HepG2 (cell line): ENCODE data around the gene CBX2. TPM values are rescaled to one million over a fixed set of nuclear protein-coding genes. Genes with fewer than 3 reads are reported as not detected.

Experiments used
- ATF2 ChIP-seq: sonication (generic); formaldehyde crosslinking; IDR thresholded peaks from 2 replicates; pipeline ENCODE4 v1.4.0; 2020; ENCODE audit warnings: missing genetic modification reagents
- CTCF ChIP-seq: sonication (generic); formaldehyde crosslinking; IDR thresholded peaks from 2 replicates; pipeline ENCODE4 v1.5.0; 2020; ENCODE audit warnings: mild to moderate bottlenecking, missing genetic modification reagents, moderate library complexity
- EHMT2 ChIP-seq: fragments of 200-600 bp; sonication (generic); IDR thresholded peaks from 2 replicates; pipeline ENCODE4 v1.7.0; 2017; ENCODE audit warnings: antibody characterized with exemption, low read depth, low read length, borderline replicate concordance
- ELF3 ChIP-seq: IDR thresholded peaks from 2 replicates; pipeline ENCODE4 v1.6.1; 2016; ENCODE audit warnings: missing genetic modification reagents, missing compliant biosample characterization
- FOXC1 ChIP-seq: sonication (generic); formaldehyde crosslinking; IDR thresholded peaks from 2 replicates; pipeline ENCODE4 v1.8.0; 2022; ENCODE audit warnings: mild to moderate bottlenecking, missing genetic modification reagents, borderline replicate concordance
- HBP1 ChIP-seq: IDR thresholded peaks from 2 replicates; pipeline ENCODE4 v1.6.1; 2016; ENCODE audit warnings: low read depth, control low read depth
- HDAC2 ChIP-seq: sonication (generic); formaldehyde crosslinking; IDR thresholded peaks from 2 replicates; pipeline ENCODE4 v1.4.0; 2020; ENCODE audit warnings: missing genetic modification reagents
- HOXA7 ChIP-seq: sonication (generic); formaldehyde crosslinking; IDR thresholded peaks from 2 replicates; pipeline ENCODE4 v1.8.1; 2022; ENCODE audit warnings: mild to moderate bottlenecking, missing genetic modification reagents, moderate library complexity
- JDP2 ChIP-seq: sonication (generic); formaldehyde crosslinking; IDR thresholded peaks from 2 replicates; pipeline ENCODE4 v1.8.1; 2022; ENCODE audit warnings: missing genetic modification reagents, borderline replicate concordance
- KDM6A ChIP-seq: IDR thresholded peaks from 2 replicates; pipeline ENCODE4 v1.6.1; 2016; ENCODE audit warnings: low read depth
- KMT2B ChIP-seq: IDR thresholded peaks from 2 replicates; pipeline ENCODE4 v1.6.1; 2016; ENCODE audit warnings: missing genetic modification reagents, missing compliant biosample characterization
- MLLT10 ChIP-seq: sonication (generic); formaldehyde crosslinking; IDR thresholded peaks from 2 replicates; pipeline ENCODE4 v1.4.0; 2020; ENCODE audit warnings: missing genetic modification reagents
- MTF1 ChIP-seq: sonication (generic); formaldehyde crosslinking; IDR thresholded peaks from 2 replicates; pipeline ENCODE4 v1.5.0; 2020; ENCODE audit warnings: missing genetic modification reagents
- REPIN1 ChIP-seq: sonication (generic); formaldehyde crosslinking; IDR thresholded peaks from 2 replicates; pipeline ENCODE4 v1.8.0; 2022; ENCODE audit warnings: missing genetic modification reagents, low read depth, mild to moderate bottlenecking, borderline replicate concordance
- SALL2 ChIP-seq: sonication (generic); formaldehyde crosslinking; IDR thresholded peaks from 2 replicates; pipeline ENCODE4 v1.8.1; 2023; ENCODE audit warnings: mild to moderate bottlenecking, missing genetic modification reagents, inconsistent platforms
- SMYD3 ChIP-seq: sonication (generic); formaldehyde crosslinking; IDR thresholded peaks from 2 replicates; pipeline ENCODE4 v1.8.1; 2023; ENCODE audit warnings: mild to moderate bottlenecking, missing genetic modification reagents
- ZBTB21 ChIP-seq: sonication (generic); formaldehyde crosslinking; IDR thresholded peaks from 2 replicates; pipeline ENCODE4 v1.4.0; 2020; ENCODE audit warnings: missing genetic modification reagents
- ZMYM3 ChIP-seq: sonication (generic); formaldehyde crosslinking; IDR thresholded peaks from 2 replicates; pipeline ENCODE4 v1.5.1; 2020; ENCODE audit warnings: mild to moderate bottlenecking, missing genetic modification reagents
- ZNF230 ChIP-seq: sonication (generic); formaldehyde crosslinking; IDR thresholded peaks from 2 replicates; pipeline ENCODE4 v1.4.0; 2020; ENCODE audit warnings: mild to moderate bottlenecking, missing genetic modification reagents
- ZNF354B ChIP-seq: sonication (generic); formaldehyde crosslinking; IDR thresholded peaks from 2 replicates; pipeline ENCODE4 v1.8.0; 2022; ENCODE audit warnings: mild to moderate bottlenecking, missing genetic modification reagents
- ZNF563 ChIP-seq: sonication (generic); formaldehyde crosslinking; IDR thresholded peaks from 2 replicates; pipeline ENCODE4 v1.8.0; 2022; ENCODE audit warnings: mild to moderate bottlenecking, moderate library complexity, missing genetic modification reagents
- ZNF569 ChIP-seq: sonication (generic); formaldehyde crosslinking; IDR thresholded peaks from 2 replicates; pipeline ENCODE4 v1.5.0; 2020; ENCODE audit warnings: mild to moderate bottlenecking, missing genetic modification reagents, moderate library complexity, borderline replicate concordance
- ZNF75D ChIP-seq: sonication (generic); formaldehyde crosslinking; IDR thresholded peaks from 2 replicates; pipeline ENCODE4 v1.8.1; 2023; ENCODE audit warnings: missing genetic modification reagents, mild to moderate bottlenecking, borderline replicate concordance
- ZNF792 ChIP-seq: IDR thresholded peaks from 2 replicates; pipeline ENCODE4 v1.6.1; 2016
- ZNF850 ChIP-seq: sonication (generic); formaldehyde crosslinking; conservative IDR thresholded peaks from 2 replicates; pipeline ENCODE4 v1.9.0; 2021; ENCODE audit warnings: mild to moderate bottlenecking, missing genetic modification reagents
- ZSCAN31 ChIP-seq: sonication (generic); formaldehyde crosslinking; IDR thresholded peaks from 2 replicates; pipeline ENCODE4 v1.5.0; 2020; ENCODE audit warnings: low read depth, mild to moderate bottlenecking, missing genetic modification reagents
- polyA plus RNA-seq, 8 experiments: library from polyadenylated mRNA; depleted of rRNA in 3 of 8; stranded (reverse) in 7 of 8; unstranded in 1 of 8; fragments of >200 nt; fragmentation: Illumina TruSeq in 4 of 8; extraction: Trizol in 4 of 8; gene quantifications; 2 replicates each; pipeline versions ENCODE4 v1.2.1 to v1.2.3, GENCODE V29; 2011 to 2016; ENCODE audit warnings: low read depth in 4 of 8, missing spikeins in 1 of 8, mixed read lengths in 1 of 8; ENCODE audit not compliant: insufficient read depth in 1 of 8
- total RNA-seq, 5 experiments: library from RNA; depleted of rRNA; stranded (reverse); fragments of >200 nt; fragmentation: Illumina TruSeq; extraction: Trizol; gene quantifications; 2 replicates each; pipeline ENCODE4 v1.2.3, GENCODE V29; 2016; ENCODE audit warnings: low read depth in 1 of 5

CBX2 gene
- total and polyA plus RNA-seq, 2 of the 13 experiments (the other 11 are each of a cell fraction or from before 2014, with no cell fraction given): 14.5 to 31.1 TPM

GRCh38 chr17:79812353-79813258 is 34.7 kb downstream of the CBX2 start (continued):
- TF ChIP-seq ZNF850: peak; percentile 73; the same call in 1 of the 2 replicates
- TF ChIP-seq JDP2 (CRISPR knock-in tag): no peak
- TF ChIP-seq KDM6A (CRISPR knock-in tag): no peak
- no peak for TF ChIP-seq SMYD3 (CRISPR knock-in tag)
- TF ChIP-seq ZNF569 (CRISPR knock-in tag): no peak
- TF ChIP-seq ZMYM3: no peak
- peak; percentile 27; the same call in 1 of the 2 replicates for TF ChIP-seq CTCF (CRISPR knock-in tag)
- peak; percentile 11; the same call in 1 of the 2 replicates for TF ChIP-seq HDAC2 (CRISPR knock-in tag)
- TF ChIP-seq ZNF230: no peak
- no peak for TF ChIP-seq ZNF792 (CRISPR knock-in tag)
- TF ChIP-seq ZNF75D (CRISPR knock-in tag): no peak
- no peak; the same call in 1 of the 2 replicates for TF ChIP-seq SALL2 (CRISPR knock-in tag)
- TF ChIP-seq ZSCAN31 (CRISPR knock-in tag): no peak
- TF ChIP-seq HOXA7 (CRISPR knock-in tag): no peak
- no peak for TF ChIP-seq ZBTB21 (CRISPR knock-in tag)
- TF ChIP-seq ATF2 (CRISPR knock-in tag): no peak
- no peak for TF ChIP-seq FOXC1 (CRISPR knock-in tag)
- TF ChIP-seq ELF3: no peak
- TF ChIP-seq KMT2B (CRISPR knock-in tag): no peak
- no peak for TF ChIP-seq EHMT2
- no peak for TF ChIP-seq ZNF563 (CRISPR knock-in tag)
- no peak for TF ChIP-seq HBP1 (CRISPR knock-in tag)
- no peak for TF ChIP-seq REPIN1
- TF ChIP-seq ZNF354B: no peak
- TF ChIP-seq MLLT10 (CRISPR knock-in tag): no peak
- 0 out of 2 replicates have a peak, but pooled peaks have one; percentile 20 for TF ChIP-seq MTF1 (CRISPR knock-in tag)
